Stimulated activated CD4-positive, alpha-beta T cell treated with anti-CD3 and anti-CD28 coated beads, Interleukin-15, amount 100 ng/mL, for 48 hours (primary cell): ENCODE measurements around the gene SETD5.
A peak's percentile ranks its signal among the peaks of the same experiment; 100 is the strongest.

Experiments
- DNase-seq, 2 donors: peaks; one replicate each; pipeline ENCODE4 v3.0.0-alpha.2; 2020; ENCODE audit warnings: low read depth in 2 of 2

Gene SETD5

GRCh38 chr3:9397332-9397905, at the start of gene SETD5:
SETD5 (plus strand) TSS chr3:9397615; CDS start chr3:9428939, 31,324 bp downstream.
- DNase-seq, result peak; percentile 99 to 100

GRCh38 chr3:9347887-9348286, 49.5 kb upstream of the SETD5 start:
- no peak for DNase-seq

GRCh38 chr3:9349321-9350117, 47.9 kb upstream of the SETD5 start:
- DNase-seq, result no peak

- DNase-seq, result no peak
Measured at GRCh38 chr3:9351709-9352126, 45.7 kb upstream of the SETD5 start.

- DNase-seq, result peak in 1 of 2 donors; percentile 32
Measured at GRCh38 chr3:9352917-9353752, 44.3 kb upstream of the SETD5 start.

- DNase-seq, result no peak
Measured at GRCh38 chr3:9361691-9362388, 35.6 kb upstream of the SETD5 start.

- DNase-seq, result peak; percentile 88 to 92
Measured at GRCh38 chr3:9362731-9363530, 34.5 kb upstream of the SETD5 start, which contains the start of gene THUMPD3. THUMPD3 (plus strand) TSS chr3:9363054; CDS start chr3:9365069, 2,015 bp downstream.

GRCh38 chr3:9369508-9369907, 27.9 kb upstream of the SETD5 start:
- DNase-seq, result no peak

- DNase-seq, result no peak
Measured at GRCh38 chr3:9373465-9373864, 23.9 kb upstream of the SETD5 start.

- no peak for DNase-seq
Measured at GRCh38 chr3:9377981-9378380, 19.4 kb upstream of the SETD5 start.

- DNase-seq, result no peak
Measured at GRCh38 chr3:9379327-9379726, 18.1 kb upstream of the SETD5 start.

GRCh38 chr3:9380014-9380413, 17.4 kb upstream of the SETD5 start:
- DNase-seq, result no peak

GRCh38 chr3:9384141-9384828, 13.1 kb upstream of the SETD5 start:
- no peak for DNase-seq

GRCh38 chr3:9385187-9386077, 12.0 kb upstream of the SETD5 start:
- DNase-seq, result no peak

- no peak for DNase-seq
Measured at GRCh38 chr3:9386078-9386459, 11.3 kb upstream of the SETD5 start.

- no peak for DNase-seq
Measured at GRCh38 chr3:9386501-9387321, 10.7 kb upstream of the SETD5 start.

GRCh38 chr3:9387322-9387655, 10.1 kb upstream of the SETD5 start:
- DNase-seq, result no peak

GRCh38 chr3:9388142-9388541, 9.3 kb upstream of the SETD5 start:
- DNase-seq, result no peak
